ENCODE results near the gene TEX38.

TEX38 gene

GRCh38 chr1:46665983-46666382 is 5.7 kb upstream of the TEX38 start:
- H3K9me2 ChIP-seq (replicated peaks; ENCODE audit: control insufficient read depth, low read length), result no peaks in the 10 kb centered on the region
- 0 out of 2 replicates have a peak, but pooled peaks cover 3% of the 10 kb centered on the region for H3K27me3 ChIP-seq (ENCODE audit: control insufficient read depth, low read length)
- peaks cover 11% of the 10 kb centered on the region for H3K79me2 ChIP-seq (ENCODE audit: control insufficient read depth, low read length)
- TF ChIP-seq CTCF (IDR thresholded peaks at IDR 0.05; ENCODE audit: low read depth, low read length, poor library complexity, severe bottlenecking), result no peak
- TF ChIP-seq EZH2phosphoT487 (IDR thresholded peaks at IDR 0.05; ENCODE audit: borderline replicate concordance, low read length), result no peak
- H3K36me3 ChIP-seq (ENCODE audit: control insufficient read depth, low read length), result peaks cover 18% of the 10 kb centered on the region
- no peaks in the 10 kb centered on the region for H4K20me1 ChIP-seq (ENCODE audit: control insufficient read depth, insufficient read depth, low read depth, low read length)
- H3K9me3 ChIP-seq (ENCODE audit: control insufficient read depth, insufficient read depth, low read length), result no peaks in the 10 kb centered on the region
- H3K27ac ChIP-seq (ENCODE audit: low read depth, low read length), result no peak overlapping the region
- peaks cover 7% of the 10 kb centered on the region; the same call in 1 of the 2 replicates for H3F3A ChIP-seq (ENCODE audit: control insufficient read depth, insufficient read depth)
- no peak overlapping the region for H3K4me3 ChIP-seq (ENCODE audit: low read length)
- peaks cover 18% of the 10 kb centered on the region for H3K4me1 ChIP-seq (ENCODE audit: control insufficient read depth, low read length)
- no peak overlapping the region for H3K4me2 ChIP-seq (ENCODE audit: low read length)

- Histone ChIP-seq H3K4me3 (ENCODE audit: low read length) (peak within 1 kb of the TSS; percentile 79), H3K27ac (ENCODE audit: low read depth, low read length) (no peak within 1 kb of the TSS), H4K20me1 (ENCODE audit: control insufficient read depth, insufficient read depth, low read depth, low read length) (no peaks in the 10 kb centered on the region), H3F3A (ENCODE audit: control insufficient read depth, insufficient read depth) (peaks cover 7% of the 10 kb centered on the region; the same call in 1 of the 2 replicates), H3K4me1 (ENCODE audit: control insufficient read depth, low read length) (peaks cover 18% of the 10 kb centered on the region), H3K9me3 (ENCODE audit: control insufficient read depth, insufficient read depth, low read length) (no peaks in the 10 kb centered on the region), H3K4me2 (ENCODE audit: low read length) (peak within 1 kb of the TSS; percentile 80), H3K79me2 (ENCODE audit: control insufficient read depth, low read length) (peaks cover 11% of the 10 kb centered on the region), H3K36me3 (ENCODE audit: control insufficient read depth, low read length) (peaks cover 18% of the 10 kb centered on the region), H3K9me2 (replicated peaks; ENCODE audit: control insufficient read depth, low read length) (no peaks in the 10 kb centered on the region), H3K27me3 (ENCODE audit: control insufficient read depth, low read length) (0 out of 2 replicates have a peak, but pooled peaks cover 3% of the 10 kb centered on the region)
- no peak for TF ChIP-seq EZH2phosphoT487 (IDR thresholded peaks at IDR 0.05; ENCODE audit: borderline replicate concordance, low read length)
Observed at GRCh38 chr1:46667782-46668760, 3.6 kb upstream of the TEX38 start, which contains the start of gene ATPAF1. ATPAF1 (minus strand) TSS chr1:46668364; CDS start chr1:46668322, 42 bp downstream.

GRCh38 chr1:46670134-46670533 is 1.5 kb upstream of the TEX38 start:
- H4K20me1 ChIP-seq (ENCODE audit: control insufficient read depth, insufficient read depth, low read depth, low read length), result no peaks in the 10 kb centered on the region
- H3K9me2 ChIP-seq (replicated peaks; ENCODE audit: control insufficient read depth, low read length), result no peaks in the 10 kb centered on the region
- H3K27ac ChIP-seq (ENCODE audit: low read depth, low read length), result no peak overlapping the region
- peaks cover 7% of the 10 kb centered on the region; the same call in 1 of the 2 replicates for H3F3A ChIP-seq (ENCODE audit: control insufficient read depth, insufficient read depth)
- H3K79me2 ChIP-seq (ENCODE audit: control insufficient read depth, low read length), result peaks cover 11% of the 10 kb centered on the region
- 0 out of 2 replicates have a peak, but pooled peaks cover 3% of the 10 kb centered on the region for H3K27me3 ChIP-seq (ENCODE audit: control insufficient read depth, low read length)
- no peaks in the 10 kb centered on the region for H3K9me3 ChIP-seq (ENCODE audit: control insufficient read depth, insufficient read depth, low read length)
- H3K4me2 ChIP-seq (ENCODE audit: low read length), result no peak overlapping the region
- no peak overlapping the region for H3K4me3 ChIP-seq (ENCODE audit: low read length)
- TF ChIP-seq CTCF (IDR thresholded peaks at IDR 0.05; ENCODE audit: low read depth, low read length, poor library complexity, severe bottlenecking) (no peak), EZH2phosphoT487 (IDR thresholded peaks at IDR 0.05; ENCODE audit: borderline replicate concordance, low read length) (no peak)
- peaks cover 18% of the 10 kb centered on the region for H3K4me1 ChIP-seq (ENCODE audit: control insufficient read depth, low read length)
- H3K36me3 ChIP-seq (ENCODE audit: control insufficient read depth, low read length), result peaks cover 6% of the 10 kb centered on the region
